Activated naive CD8-positive, alpha-beta T cell treated with anti-CD3 and anti-CD28 coated beads, Interleukin-2, amount 50 U/mL, for 24 hours (primary cell): ENCODE results near the gene OSBPL5.

Experiments used
- ATAC-seq: fragments of 150-1000 bp; cut with Tn5 transposase; one replicate; pipeline ENCODE4 v1.10.0; 2021
- DNase-seq: peaks from one replicate; pipeline ENCODE4 v3.0.0; 2021
- H3K27ac Mint-ChIP-seq: one replicate; pipeline ENCODE4 v1.8.0; 2021; ENCODE audit warnings: mild to moderate bottlenecking, mixed read lengths
- H3K27me3 Mint-ChIP-seq: one replicate; pipeline ENCODE4 v1.8.0; 2021; ENCODE audit warnings: mixed read lengths
- H3K36me3 Mint-ChIP-seq: one replicate; pipeline ENCODE4 v1.8.0; 2021; ENCODE audit warnings: low read depth, mixed read lengths
- H3K4me1 Mint-ChIP-seq: one replicate; pipeline ENCODE4 v1.8.0; 2021; ENCODE audit warnings: mixed read lengths
- H3K4me3 Mint-ChIP-seq: one replicate; pipeline ENCODE4 v1.8.0; 2021; ENCODE audit warnings: mild to moderate bottlenecking, moderate library complexity, mixed read lengths
- H3K9me3 Mint-ChIP-seq: one replicate; pipeline ENCODE4 v1.8.0; 2021; ENCODE audit warnings: mixed read lengths

The OSBPL5 gene

GRCh38 chr11:3144296-3145205 lies 20.6 kb downstream of the OSBPL5 start:
- Mint-ChIP-seq H3K27me3 (no peaks in the 10 kb centered on the region), H3K9me3 (no peaks in the 10 kb centered on the region), H3K36me3 (no peaks in the 10 kb centered on the region), H3K4me1 (no peaks in the 10 kb centered on the region), H3K4me3 (no peak overlapping the region), H3K27ac (no peak overlapping the region)
- no peak for DNase-seq
- ATAC-seq = no peak

- DNase-seq (no peak), ATAC-seq (no peak)
- H3K4me3 Mint-ChIP-seq = no peak overlapping the region
- H3K27ac Mint-ChIP-seq = no peak overlapping the region
- H3K27me3 Mint-ChIP-seq = no peaks in the 10 kb centered on the region
- no peaks in the 10 kb centered on the region for H3K9me3 Mint-ChIP-seq
- H3K36me3 Mint-ChIP-seq = no peaks in the 10 kb centered on the region
- H3K4me1 Mint-ChIP-seq = peaks cover 2% of the 10 kb centered on the region
Measured at GRCh38 chr11:3143136-3143880, 21.8 kb downstream of the OSBPL5 start.

GRCh38 chr11:3140291-3140603 lies 24.9 kb downstream of the OSBPL5 start:
- Mint-ChIP-seq H3K27ac (no peak overlapping the region), H3K4me3 (no peak overlapping the region), H3K9me3 (no peaks in the 10 kb centered on the region), H3K4me1 (peaks cover 8% of the 10 kb centered on the region), H3K27me3 (no peaks in the 10 kb centered on the region), H3K36me3 (no peaks in the 10 kb centered on the region)
- DNase-seq = no peak
- no peak for ATAC-seq

- DNase-seq (no peak), ATAC-seq (no peak)
- no peaks in the 10 kb centered on the region for H3K27me3 Mint-ChIP-seq
- H3K4me1 Mint-ChIP-seq = peaks cover 11% of the 10 kb centered on the region
- H3K36me3 Mint-ChIP-seq = no peaks in the 10 kb centered on the region
- H3K27ac Mint-ChIP-seq = no peak overlapping the region
- H3K4me3 Mint-ChIP-seq = no peak overlapping the region
- H3K9me3 Mint-ChIP-seq = no peaks in the 10 kb centered on the region
Measured at GRCh38 chr11:3139481-3140290, 25.4 kb downstream of the OSBPL5 start.

- no peak for ATAC-seq
- H3K4me3 Mint-ChIP-seq = no peak overlapping the region
- H3K27me3 Mint-ChIP-seq = no peaks in the 10 kb centered on the region
- no peak overlapping the region for H3K27ac Mint-ChIP-seq
- H3K4me1 Mint-ChIP-seq = peaks cover 11% of the 10 kb centered on the region
- H3K9me3 Mint-ChIP-seq = no peaks in the 10 kb centered on the region
- no peak for DNase-seq
- H3K36me3 Mint-ChIP-seq = no peaks in the 10 kb centered on the region
Measured at GRCh38 chr11:3139086-3139440, 26.0 kb downstream of the OSBPL5 start.

GRCh38 chr11:3138178-3139085 lies 26.7 kb downstream of the OSBPL5 start:
- no peaks in the 10 kb centered on the region for H3K27me3 Mint-ChIP-seq
- peaks cover 11% of the 10 kb centered on the region for H3K4me1 Mint-ChIP-seq
- H3K36me3 Mint-ChIP-seq = no peaks in the 10 kb centered on the region
- no peak overlapping the region for H3K4me3 Mint-ChIP-seq
- no peak for DNase-seq
- no peaks in the 10 kb centered on the region for H3K9me3 Mint-ChIP-seq
- no peak overlapping the region for H3K27ac Mint-ChIP-seq
- ATAC-seq = no peak

- Mint-ChIP-seq H3K4me3 (no peak overlapping the region), H3K4me1 (peaks cover 11% of the 10 kb centered on the region), H3K27me3 (no peaks in the 10 kb centered on the region), H3K27ac (no peak overlapping the region), H3K36me3 (no peaks in the 10 kb centered on the region), H3K9me3 (no peaks in the 10 kb centered on the region)
- DNase-seq = no peak
- peak; percentile 11 for ATAC-seq
Measured at GRCh38 chr11:3137486-3138177, 27.5 kb downstream of the OSBPL5 start.

GRCh38 chr11:3136546-3137455 lies 28.3 kb downstream of the OSBPL5 start:
- Mint-ChIP-seq H3K27ac (no peak overlapping the region), H3K27me3 (no peaks in the 10 kb centered on the region), H3K36me3 (no peaks in the 10 kb centered on the region), H3K9me3 (no peaks in the 10 kb centered on the region), H3K4me1 (peaks cover 11% of the 10 kb centered on the region), H3K4me3 (no peak overlapping the region)
- ATAC-seq (peak; percentile 27), DNase-seq (no peak)

GRCh38 chr11:3135481-3136440 lies 29.3 kb downstream of the OSBPL5 start:
- Mint-ChIP-seq H3K36me3 (no peaks in the 10 kb centered on the region), H3K27ac (no peak overlapping the region), H3K4me1 (peaks cover 11% of the 10 kb centered on the region), H3K9me3 (no peaks in the 10 kb centered on the region), H3K4me3 (no peak overlapping the region), H3K27me3 (no peaks in the 10 kb centered on the region)
- peak; percentile 10 for DNase-seq
- no peak for ATAC-seq

GRCh38 chr11:3134651-3135480 lies 30.2 kb downstream of the OSBPL5 start:
- H3K9me3 Mint-ChIP-seq = no peaks in the 10 kb centered on the region
- H3K27me3 Mint-ChIP-seq = no peaks in the 10 kb centered on the region
- DNase-seq = no peak
- ATAC-seq = no peak
- peaks cover 11% of the 10 kb centered on the region for H3K4me1 Mint-ChIP-seq
- H3K4me3 Mint-ChIP-seq = no peak overlapping the region
- no peak overlapping the region for H3K27ac Mint-ChIP-seq
- no peaks in the 10 kb centered on the region for H3K36me3 Mint-ChIP-seq

GRCh38 chr11:3134218-3134621 lies 30.9 kb downstream of the OSBPL5 start:
- Mint-ChIP-seq H3K4me3 (no peak overlapping the region), H3K27ac (no peak overlapping the region), H3K4me1 (peaks cover 11% of the 10 kb centered on the region), H3K36me3 (no peaks in the 10 kb centered on the region), H3K9me3 (no peaks in the 10 kb centered on the region), H3K27me3 (no peaks in the 10 kb centered on the region)
- DNase-seq = no peak
- no peak for ATAC-seq
